Measurements from ENCODE around the gene CAPN8.

DNA sequence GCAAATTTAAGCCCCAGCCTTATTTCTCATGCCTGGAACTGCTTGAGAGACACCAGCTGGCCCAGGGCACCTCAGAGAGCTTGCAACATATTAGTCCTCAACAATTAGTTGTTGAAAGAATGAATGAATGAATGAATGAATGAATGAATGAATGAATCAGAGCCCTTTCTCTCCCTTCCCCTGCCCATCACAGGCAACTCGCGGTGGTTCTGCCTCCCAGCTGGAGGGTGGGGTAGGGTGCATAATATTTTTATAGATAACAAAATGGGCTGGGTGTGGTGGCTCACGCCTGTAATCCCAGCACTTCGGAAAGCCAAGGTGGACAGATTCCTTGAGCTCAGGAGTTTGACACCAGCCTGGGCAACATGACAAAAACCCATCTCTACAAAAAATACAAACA is 162.2 kb downstream of the CAPN8 start:
- no peak for TF ChIP-seq POLR2A (IDR thresholded peaks at IDR 0.05)
- TF ChIP-seq, protein P1, sequence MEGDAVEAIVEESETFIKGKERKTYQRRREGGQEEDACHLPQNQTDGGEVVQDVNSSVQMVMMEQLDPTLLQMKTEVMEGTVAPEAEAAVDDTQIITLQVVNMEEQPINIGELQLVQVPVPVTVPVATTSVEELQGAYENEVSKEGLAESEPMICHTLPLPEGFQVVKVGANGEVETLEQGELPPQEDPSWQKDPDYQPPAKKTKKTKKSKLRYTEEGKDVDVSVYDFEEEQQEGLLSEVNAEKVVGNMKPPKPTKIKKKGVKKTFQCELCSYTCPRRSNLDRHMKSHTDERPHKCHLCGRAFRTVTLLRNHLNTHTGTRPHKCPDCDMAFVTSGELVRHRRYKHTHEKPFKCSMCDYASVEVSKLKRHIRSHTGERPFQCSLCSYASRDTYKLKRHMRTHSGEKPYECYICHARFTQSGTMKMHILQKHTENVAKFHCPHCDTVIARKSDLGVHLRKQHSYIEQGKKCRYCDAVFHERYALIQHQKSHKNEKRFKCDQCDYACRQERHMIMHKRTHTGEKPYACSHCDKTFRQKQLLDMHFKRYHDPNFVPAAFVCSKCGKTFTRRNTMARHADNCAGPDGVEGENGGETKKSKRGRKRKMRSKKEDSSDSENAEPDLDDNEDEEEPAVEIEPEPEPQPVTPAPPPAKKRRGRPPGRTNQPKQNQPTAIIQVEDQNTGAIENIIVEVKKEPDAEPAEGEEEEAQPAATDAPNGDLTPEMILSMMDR (IDR thresholded peaks at IDR 0.05) = no peak

All from right lobe of liver (tissue), 4 donors.